Kidney (tissue), 14 donors: Measurements from ENCODE around the gene GAPVD1. TPM values are rescaled to one million over a fixed set of nuclear protein-coding genes. Genes with fewer than 3 reads are reported as not detected.

ENCODE experiments used
- DNase-seq, 5 donors: peaks; one replicate each; pipeline ENCODE4 v3.0.0-alpha.2; 2013 to 2020
- FAIRE-seq: peaks from 2 replicates; lab custom pipeline; 2012; peaks lifted over from hg19 to GRCh38; lab: Jason Lieb, UNC
- H3K27ac ChIP-seq, 2 donors: one replicate each; pipeline ENCODE4 v1.7.0; 2013; ENCODE audit warnings: low read depth in 2 of 2, low read length in 2 of 2, inconsistent platforms in 1 of 2
- H3K27me3 ChIP-seq: one replicate; pipeline ENCODE4 v1.7.1; 2013; ENCODE audit warnings: low read length, inconsistent platforms; ENCODE audit not compliant: control insufficient read depth, insufficient read depth
- H3K36me3 ChIP-seq, 3 donors: one replicate each; pipeline versions ENCODE4 v1.7.0 to v1.7.1; 2013; ENCODE audit warnings: low read length in 3 of 3, control low read depth in 1 of 3, inconsistent platforms in 1 of 3; ENCODE audit not compliant: insufficient read depth in 3 of 3, control insufficient read depth in 2 of 3
- H3K4me1 ChIP-seq, 3 donors: one replicate each; pipeline versions ENCODE4 v1.7.0 to v1.7.1; 2013; ENCODE audit warnings: low read length in 3 of 3, inconsistent platforms in 1 of 3, low read depth in 1 of 3; ENCODE audit not compliant: control insufficient read depth in 2 of 3, insufficient read depth in 2 of 3
- H3K4me3 ChIP-seq, 3 donors: one replicate each; pipeline versions ENCODE4 v1.7.0 to v1.8.1; 2013; ENCODE audit warnings: low read length in 3 of 3, control low read depth in 1 of 3, inconsistent platforms in 1 of 3
- H3K9ac ChIP-seq, 3 donors: one replicate each; pipeline versions ENCODE4 v1.7.0 to v1.7.1; 2013; ENCODE audit warnings: low read length in 3 of 3, control low read depth in 1 of 3, inconsistent platforms in 1 of 3
- H3K9me3 ChIP-seq, 3 donors: one replicate each; pipeline versions ENCODE4 v1.7.0 to v1.7.1; 2013; ENCODE audit warnings: low read length in 3 of 3, control low read depth in 1 of 3, inconsistent platforms in 1 of 3; ENCODE audit not compliant: control insufficient read depth in 2 of 3, insufficient read depth in 1 of 3
- CTCF ChIP-seq: IDR thresholded peaks from 3 replicates; pipeline ENCODE4 v1.5.1; 2012; ENCODE audit warnings: mild to moderate bottlenecking, moderate library complexity, borderline replicate concordance; ENCODE audit not compliant: insufficient read depth; ENCODE audit errors: extremely low read depth
- intact Hi-C: fragments of 100-400 bp; cut with DNase I; formaldehyde crosslinking; loops from one replicate; pipeline ENCODE4 v1.11.1; 2022
- polyA plus RNA-seq: library from polyadenylated mRNA; stranded (reverse); fragments of 350-450 nt; fragmentation: Illumina TruSeq; extraction: RNeasy Lipid Tissue Mini Kit (QIAGEN cat#74804); gene quantifications from one replicate; pipeline ENCODE4 v1.2.3, GENCODE V29; 2014; ENCODE audit warnings: low read depth, low replicate concordance; ENCODE audit not compliant: insufficient read depth
- total RNA-seq: library from RNA; stranded (reverse); fragmentation: NEBNext Ultra II Directional; extraction: Animal tissue kit (Norgen Biotek cat#: 25700); gene quantifications from one replicate; pipeline ENCODE4 v1.2.1, GENCODE V29; 2021
- donor health status: control.
- donor health status: control.
- donor health status: control.
- donor health status: control.
- donor health status: control.
- donor health status: DM: yes; HTN: yes; CAD: no.
- donor health status: Normal renal cell carcinoma (clear cell type).

Gene GAPVD1
- total and polyA plus RNA-seq, 2 donors from 2014 or later: 6.9 to 44.8 TPM

GRCh38 chr9:125396799-125397198 lies 135.2 kb downstream of the GAPVD1 start:
- Histone ChIP-seq H3K9me3 (no peaks in the 10 kb centered on the region), H3K27me3 (no peaks in the 10 kb centered on the region), H3K9ac (no peak overlapping the region), H3K4me3 (no peak overlapping the region), H3K36me3 (no peaks in the 10 kb centered on the region), H3K4me1 (no peaks in the 10 kb centered on the region), H3K27ac (no peak overlapping the region)
- DNase-seq (no peak), FAIRE-seq (no peak)
- TF ChIP-seq CTCF: no peak
- intact Hi-C loops: no loop called here

GRCh38 chr9:125397736-125398135 lies 136.1 kb downstream of the GAPVD1 start:
- Histone ChIP-seq H3K4me1 (no peaks in the 10 kb centered on the region), H3K36me3 (no peaks in the 10 kb centered on the region), H3K4me3 (no peak overlapping the region), H3K27ac (no peak overlapping the region), H3K9ac (no peak overlapping the region), H3K27me3 (no peaks in the 10 kb centered on the region), H3K9me3 (no peaks in the 10 kb centered on the region)
- DNase-seq: peak in 1 of 5 donors; percentile 30
- intact Hi-C loops: no loop called here
- TF ChIP-seq CTCF: no peak
- no peak for FAIRE-seq

- no peaks in the 10 kb centered on the region for H3K4me1 ChIP-seq
- no peaks in the 10 kb centered on the region for H3K9me3 ChIP-seq
- no peaks in the 10 kb centered on the region for H3K36me3 ChIP-seq
- H3K27ac ChIP-seq: no peak overlapping the region
- intact Hi-C loops: no loop called here
- H3K4me3 ChIP-seq: no peak overlapping the region
- no peaks in the 10 kb centered on the region for H3K27me3 ChIP-seq
- no peak overlapping the region for H3K9ac ChIP-seq
- FAIRE-seq (no peak), DNase-seq (no peak)
- no peak for TF ChIP-seq CTCF
Observed at GRCh38 chr9:125398243-125398642, 136.6 kb downstream of the GAPVD1 start.

GRCh38 chr9:125399165-125399564 lies 137.5 kb downstream of the GAPVD1 start:
- H3K9ac ChIP-seq: no peak overlapping the region
- no peak for FAIRE-seq
- no peak overlapping the region for H3K27ac ChIP-seq
- intact Hi-C loops: no loop called here
- H3K36me3 ChIP-seq: no peaks in the 10 kb centered on the region
- no peaks in the 10 kb centered on the region for H3K9me3 ChIP-seq
- DNase-seq: peak in 1 of 5 donors; percentile 24
- H3K4me1 ChIP-seq: no peaks in the 10 kb centered on the region
- TF ChIP-seq CTCF: no peak
- H3K27me3 ChIP-seq: no peaks in the 10 kb centered on the region
- H3K4me3 ChIP-seq: no peak overlapping the region
